ENCODE results near the gene PIRT. TPM values are rescaled to one million over a fixed set of nuclear protein-coding genes. Genes with fewer than 3 reads are reported as not detected.

The PIRT gene
- polyA plus RNA-seq, 1 donor from 2014 or later = not detected

DNA sequence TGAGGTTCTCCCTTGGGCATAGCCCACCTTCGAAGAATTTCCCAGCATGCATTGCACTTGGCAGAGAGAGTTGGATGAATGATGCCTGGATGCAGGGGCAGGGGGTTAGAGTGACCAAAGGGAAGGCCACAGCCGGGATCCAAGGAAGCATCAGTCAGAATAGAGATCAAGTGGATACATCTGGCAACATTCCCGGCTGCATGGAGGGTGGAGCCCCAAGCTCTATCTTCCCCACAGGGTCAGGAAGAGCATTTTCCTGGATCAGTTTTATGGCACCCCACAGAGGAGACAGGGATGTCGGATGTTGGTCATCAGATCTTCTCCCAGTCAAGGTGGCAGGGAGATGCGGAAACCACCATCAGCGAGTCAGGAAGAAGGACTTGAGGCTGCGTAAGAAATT is 13.0 kb downstream of the PIRT start:
- H3K4me3 ChIP-seq (ENCODE audit: low read length) = no peak overlapping the region
- no peaks in the 10 kb centered on the region for H3K9me3 ChIP-seq (ENCODE audit: low read length)
- H3K79me2 ChIP-seq (replicated peaks; ENCODE audit: insufficient read depth, low read length) = no peaks in the 10 kb centered on the region
- no peaks in the 10 kb centered on the region for H4K20me1 ChIP-seq (ENCODE audit: insufficient read depth)
- TF ChIP-seq, protein P1, sequence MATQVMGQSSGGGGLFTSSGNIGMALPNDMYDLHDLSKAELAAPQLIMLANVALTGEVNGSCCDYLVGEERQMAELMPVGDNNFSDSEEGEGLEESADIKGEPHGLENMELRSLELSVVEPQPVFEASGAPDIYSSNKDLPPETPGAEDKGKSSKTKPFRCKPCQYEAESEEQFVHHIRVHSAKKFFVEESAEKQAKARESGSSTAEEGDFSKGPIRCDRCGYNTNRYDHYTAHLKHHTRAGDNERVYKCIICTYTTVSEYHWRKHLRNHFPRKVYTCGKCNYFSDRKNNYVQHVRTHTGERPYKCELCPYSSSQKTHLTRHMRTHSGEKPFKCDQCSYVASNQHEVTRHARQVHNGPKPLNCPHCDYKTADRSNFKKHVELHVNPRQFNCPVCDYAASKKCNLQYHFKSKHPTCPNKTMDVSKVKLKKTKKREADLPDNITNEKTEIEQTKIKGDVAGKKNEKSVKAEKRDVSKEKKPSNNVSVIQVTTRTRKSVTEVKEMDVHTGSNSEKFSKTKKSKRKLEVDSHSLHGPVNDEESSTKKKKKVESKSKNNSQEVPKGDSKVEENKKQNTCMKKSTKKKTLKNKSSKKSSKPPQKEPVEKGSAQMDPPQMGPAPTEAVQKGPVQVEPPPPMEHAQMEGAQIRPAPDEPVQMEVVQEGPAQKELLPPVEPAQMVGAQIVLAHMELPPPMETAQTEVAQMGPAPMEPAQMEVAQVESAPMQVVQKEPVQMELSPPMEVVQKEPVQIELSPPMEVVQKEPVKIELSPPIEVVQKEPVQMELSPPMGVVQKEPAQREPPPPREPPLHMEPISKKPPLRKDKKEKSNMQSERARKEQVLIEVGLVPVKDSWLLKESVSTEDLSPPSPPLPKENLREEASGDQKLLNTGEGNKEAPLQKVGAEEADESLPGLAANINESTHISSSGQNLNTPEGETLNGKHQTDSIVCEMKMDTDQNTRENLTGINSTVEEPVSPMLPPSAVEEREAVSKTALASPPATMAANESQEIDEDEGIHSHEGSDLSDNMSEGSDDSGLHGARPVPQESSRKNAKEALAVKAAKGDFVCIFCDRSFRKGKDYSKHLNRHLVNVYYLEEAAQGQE (IDR thresholded peaks at IDR 0.05; ENCODE audit: borderline replicate concordance) = no peak
- TF ChIP-seq EP300 (conservative IDR thresholded peaks at IDR 0.05; ENCODE audit: poor library complexity, severe bottlenecking) (no peak), POLR2AphosphoS5 (IDR thresholded peaks at IDR 0.05) (no peak), TAF1 (IDR thresholded peaks at IDR 0.05; ENCODE audit: low read depth) (no peak), SMC3 (conservative IDR thresholded peaks at IDR 0.05; ENCODE audit: poor library complexity) (no peak), RAD21 (conservative IDR thresholded peaks at IDR 0.05) (no peak), MXI1 (conservative IDR thresholded peaks at IDR 0.05; ENCODE audit: poor library complexity, severe bottlenecking) (no peak)
- TF ChIP-seq, protein P2, sequence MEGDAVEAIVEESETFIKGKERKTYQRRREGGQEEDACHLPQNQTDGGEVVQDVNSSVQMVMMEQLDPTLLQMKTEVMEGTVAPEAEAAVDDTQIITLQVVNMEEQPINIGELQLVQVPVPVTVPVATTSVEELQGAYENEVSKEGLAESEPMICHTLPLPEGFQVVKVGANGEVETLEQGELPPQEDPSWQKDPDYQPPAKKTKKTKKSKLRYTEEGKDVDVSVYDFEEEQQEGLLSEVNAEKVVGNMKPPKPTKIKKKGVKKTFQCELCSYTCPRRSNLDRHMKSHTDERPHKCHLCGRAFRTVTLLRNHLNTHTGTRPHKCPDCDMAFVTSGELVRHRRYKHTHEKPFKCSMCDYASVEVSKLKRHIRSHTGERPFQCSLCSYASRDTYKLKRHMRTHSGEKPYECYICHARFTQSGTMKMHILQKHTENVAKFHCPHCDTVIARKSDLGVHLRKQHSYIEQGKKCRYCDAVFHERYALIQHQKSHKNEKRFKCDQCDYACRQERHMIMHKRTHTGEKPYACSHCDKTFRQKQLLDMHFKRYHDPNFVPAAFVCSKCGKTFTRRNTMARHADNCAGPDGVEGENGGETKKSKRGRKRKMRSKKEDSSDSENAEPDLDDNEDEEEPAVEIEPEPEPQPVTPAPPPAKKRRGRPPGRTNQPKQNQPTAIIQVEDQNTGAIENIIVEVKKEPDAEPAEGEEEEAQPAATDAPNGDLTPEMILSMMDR (IDR thresholded peaks at IDR 0.05; ENCODE audit: poor library complexity, severe bottlenecking) = no peak
- H3K36me3 ChIP-seq (ENCODE audit: insufficient read depth, low read length) = no peaks in the 10 kb centered on the region
- no peaks in the 10 kb centered on the region for H3F3A ChIP-seq (ENCODE audit: insufficient read depth, low read length, poor library complexity, severe bottlenecking)
- H3K4me2 ChIP-seq (ENCODE audit: low read length) = no peak overlapping the region
- no peaks in the 10 kb centered on the region for H3K9me2 ChIP-seq (ENCODE audit: insufficient read depth, low read length)
- no peak overlapping the region for H3K9ac ChIP-seq (ENCODE audit: low read length)
- no peak overlapping the region for H3K27ac ChIP-seq (ENCODE audit: low read length)
- H3K27me3 ChIP-seq (ENCODE audit: insufficient read depth, low read depth, low read length) = no peaks in the 10 kb centered on the region
- H2AFZ ChIP-seq (ENCODE audit: low read depth, low read length) = no peak overlapping the region

DNA sequence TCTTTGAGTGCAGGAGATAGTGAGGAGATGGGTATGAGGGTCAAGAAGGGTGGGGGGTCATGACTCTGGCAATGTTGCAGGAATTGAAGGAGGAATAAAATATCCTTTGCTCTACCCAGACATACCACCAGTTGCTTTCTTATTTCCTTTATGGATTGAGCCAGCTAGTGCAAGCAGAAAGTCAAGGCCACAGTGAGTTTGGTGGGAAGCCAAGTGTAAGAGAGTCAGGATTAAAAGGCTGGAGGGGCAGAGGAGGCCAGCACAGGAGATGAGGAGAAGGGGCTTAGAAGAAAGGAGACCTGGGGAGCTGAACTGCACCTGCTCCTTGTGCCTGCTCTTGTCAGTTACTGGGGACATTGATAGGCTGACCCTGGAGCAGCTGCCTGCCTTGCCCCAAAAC is 16.1 kb downstream of the PIRT start:
- TF ChIP-seq EP300 (conservative IDR thresholded peaks at IDR 0.05; ENCODE audit: poor library complexity, severe bottlenecking) (no peak), RAD21 (conservative IDR thresholded peaks at IDR 0.05) (no peak), TAF1 (IDR thresholded peaks at IDR 0.05; ENCODE audit: low read depth) (no peak), SMC3 (conservative IDR thresholded peaks at IDR 0.05; ENCODE audit: poor library complexity) (no peak), EZH2 (IDR thresholded peaks at IDR 0.05; ENCODE audit: borderline replicate concordance, insufficient read depth, low read length, poor library complexity, severe bottlenecking) (no peak), POLR2AphosphoS5 (IDR thresholded peaks at IDR 0.05) (no peak), MXI1 (conservative IDR thresholded peaks at IDR 0.05; ENCODE audit: poor library complexity, severe bottlenecking) (no peak)
- TF ChIP-seq, protein P1 (IDR thresholded peaks at IDR 0.05; ENCODE audit: borderline replicate concordance) = no peak
- TF ChIP-seq, protein P2 (IDR thresholded peaks at IDR 0.05; ENCODE audit: poor library complexity, severe bottlenecking) = no peak
- H3K79me2 ChIP-seq (replicated peaks; ENCODE audit: insufficient read depth, low read length) = no peaks in the 10 kb centered on the region
- no peaks in the 10 kb centered on the region for H3K9me3 ChIP-seq (ENCODE audit: low read length)
- no peak overlapping the region for H3K9ac ChIP-seq (ENCODE audit: low read length)
- no peak overlapping the region for H3K27ac ChIP-seq (ENCODE audit: low read length)
- H3K9me2 ChIP-seq (ENCODE audit: insufficient read depth, low read length) = no peaks in the 10 kb centered on the region
- no peak overlapping the region for H3K4me2 ChIP-seq (ENCODE audit: low read length)
- H4K20me1 ChIP-seq (ENCODE audit: insufficient read depth) = no peaks in the 10 kb centered on the region
- no peaks in the 10 kb centered on the region for H3K36me3 ChIP-seq (ENCODE audit: insufficient read depth, low read length)
- H2AFZ ChIP-seq (ENCODE audit: low read depth, low read length) = no peak overlapping the region
- no peak overlapping the region for H3K4me3 ChIP-seq (ENCODE audit: low read length)
- no peaks in the 10 kb centered on the region for H3F3A ChIP-seq (ENCODE audit: insufficient read depth, low read length, poor library complexity, severe bottlenecking)
- H3K27me3 ChIP-seq (ENCODE audit: insufficient read depth, low read depth, low read length) = no peaks in the 10 kb centered on the region

All from neural cell (in vitro differentiated cells).